GM10266 (cell line): ENCODE data around the gene RAB24.
A peak's percentile ranks its signal among the peaks of the same experiment; 100 is the strongest.
"Not testable (repeated sequence)": the region's sequence is repeated elsewhere in the genome, so short reads cannot be mapped to it uniquely, and the experiment has no call there.

Experiments used
- DNase-seq: peaks from one replicate; pipeline ENCODE4 v3.0.0; 2012; ENCODE audit errors: extremely low spot score
- TF ChIP-seq, protein P1 (sequence below): IDR thresholded peaks from 2 replicates; pipeline ENCODE4 v1.5.1; 2012; ENCODE audit warnings: mild to moderate bottlenecking, low read depth; ENCODE audit not compliant: control insufficient read depth, insufficient read depth; ENCODE audit errors: missing control alignments

Gene RAB24

GRCh38 chr5:177310332-177310731, 6.8 kb upstream of the RAB24 start:
- TF ChIP-seq, protein P1, sequence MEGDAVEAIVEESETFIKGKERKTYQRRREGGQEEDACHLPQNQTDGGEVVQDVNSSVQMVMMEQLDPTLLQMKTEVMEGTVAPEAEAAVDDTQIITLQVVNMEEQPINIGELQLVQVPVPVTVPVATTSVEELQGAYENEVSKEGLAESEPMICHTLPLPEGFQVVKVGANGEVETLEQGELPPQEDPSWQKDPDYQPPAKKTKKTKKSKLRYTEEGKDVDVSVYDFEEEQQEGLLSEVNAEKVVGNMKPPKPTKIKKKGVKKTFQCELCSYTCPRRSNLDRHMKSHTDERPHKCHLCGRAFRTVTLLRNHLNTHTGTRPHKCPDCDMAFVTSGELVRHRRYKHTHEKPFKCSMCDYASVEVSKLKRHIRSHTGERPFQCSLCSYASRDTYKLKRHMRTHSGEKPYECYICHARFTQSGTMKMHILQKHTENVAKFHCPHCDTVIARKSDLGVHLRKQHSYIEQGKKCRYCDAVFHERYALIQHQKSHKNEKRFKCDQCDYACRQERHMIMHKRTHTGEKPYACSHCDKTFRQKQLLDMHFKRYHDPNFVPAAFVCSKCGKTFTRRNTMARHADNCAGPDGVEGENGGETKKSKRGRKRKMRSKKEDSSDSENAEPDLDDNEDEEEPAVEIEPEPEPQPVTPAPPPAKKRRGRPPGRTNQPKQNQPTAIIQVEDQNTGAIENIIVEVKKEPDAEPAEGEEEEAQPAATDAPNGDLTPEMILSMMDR = no peak
- DNase-seq = no peak

DNA sequence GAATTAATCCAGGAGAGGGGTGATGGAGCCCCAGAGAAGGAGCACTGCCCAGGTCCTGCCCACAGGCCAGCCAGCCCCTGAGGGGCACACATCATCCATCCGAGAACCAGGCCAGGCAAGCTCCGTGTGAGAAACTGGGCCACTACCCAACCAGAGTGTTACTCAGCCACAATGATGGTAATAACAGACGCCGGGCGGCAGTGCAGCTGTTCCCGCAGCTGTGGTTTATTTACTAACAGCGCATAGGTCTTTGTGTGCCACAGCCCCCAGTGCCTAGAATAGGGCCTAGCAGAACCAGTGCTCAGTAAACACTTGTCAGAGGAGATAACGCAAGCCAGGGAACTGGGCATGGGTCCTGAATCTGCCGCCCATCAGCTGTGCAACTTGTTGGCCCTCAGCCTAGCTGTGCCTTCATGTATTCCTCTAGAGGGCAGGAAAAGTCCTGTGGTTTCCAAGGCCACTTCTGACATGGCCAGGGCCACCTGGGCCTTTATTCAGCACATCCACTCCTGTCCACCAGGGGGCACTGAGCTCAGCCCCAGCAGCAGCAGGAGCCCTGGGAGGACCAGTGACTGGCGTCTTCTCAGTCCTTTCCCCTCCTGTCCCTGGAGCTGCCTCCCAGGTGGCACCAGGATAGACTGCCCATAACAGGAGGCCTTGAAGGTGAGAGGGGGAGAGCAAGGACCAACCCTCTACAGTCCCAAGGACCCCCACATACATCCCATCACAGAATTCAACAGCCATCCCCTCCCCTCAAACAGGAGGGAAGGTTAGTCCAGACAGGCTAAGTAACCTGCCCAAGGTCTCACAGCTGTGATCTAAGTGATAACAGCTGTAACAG, 6.1 kb upstream of the RAB24 start:
- TF ChIP-seq, protein P1 = peak; percentile 93
- DNase-seq = peak; percentile 77

DNA sequence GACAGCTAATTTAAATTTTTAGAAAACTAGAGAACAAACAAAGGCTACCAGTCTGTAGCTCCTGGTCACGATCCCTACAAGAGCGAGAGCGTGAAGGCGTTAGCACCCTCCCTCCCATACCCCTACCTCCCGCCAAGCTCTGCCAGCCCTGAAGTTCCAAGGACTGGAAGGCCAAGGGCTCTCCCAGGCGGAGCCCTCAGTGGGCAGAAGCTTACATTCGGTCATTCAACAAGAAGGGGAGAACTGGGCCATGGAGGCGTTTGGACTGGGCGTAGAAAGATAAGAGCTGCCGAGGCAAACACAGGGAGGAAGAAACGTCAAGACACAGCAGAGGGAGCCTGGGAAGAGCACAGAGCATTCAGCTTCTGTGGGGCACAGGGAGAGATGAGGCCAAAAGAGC, 5.2 kb upstream of the RAB24 start:
- DNase-seq = no peak
- TF ChIP-seq, protein P1 = no peak

DNA sequence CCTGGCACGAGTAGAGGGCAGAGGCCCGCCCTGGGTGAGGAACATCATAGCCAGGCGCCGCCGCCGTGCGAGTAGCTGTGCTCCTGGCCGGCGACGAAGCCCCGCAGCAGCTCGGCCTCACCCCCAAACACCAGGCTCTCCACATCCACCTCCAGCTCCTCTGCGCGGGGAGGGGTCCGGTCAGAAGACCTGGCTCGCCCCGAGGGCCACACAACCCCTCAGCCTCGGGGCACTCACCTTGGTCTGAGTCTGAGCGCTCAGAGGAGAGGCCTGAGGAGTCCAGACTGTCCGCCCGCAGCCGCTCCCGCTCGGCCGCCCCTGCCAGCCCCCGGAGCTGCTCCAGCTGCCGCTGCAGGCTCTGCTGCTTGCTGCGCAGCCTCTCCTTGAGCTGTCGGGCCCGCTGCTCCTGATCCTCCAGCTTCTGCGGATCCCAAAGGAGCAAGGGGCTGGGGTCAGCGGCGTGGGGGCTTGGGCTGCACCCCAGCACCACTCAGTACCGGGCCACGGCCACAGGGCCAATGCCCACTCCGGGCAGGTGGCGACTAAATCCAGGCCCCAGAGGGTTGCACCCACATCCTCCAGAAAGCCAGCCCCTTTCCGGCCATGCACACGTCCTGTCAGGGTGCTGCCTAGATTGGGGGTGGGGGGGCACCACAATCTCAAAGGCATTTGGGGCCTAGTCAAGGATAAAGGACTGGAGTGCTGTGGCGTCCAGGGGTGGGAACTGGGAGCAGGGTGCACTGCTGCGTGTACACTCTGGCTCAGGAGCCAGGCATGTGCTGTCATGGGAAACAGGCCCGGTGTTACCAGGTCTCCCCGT, 4.2 kb upstream of the RAB24 start:
- TF ChIP-seq, protein P1 = no peak
- no peak for DNase-seq

DNA sequence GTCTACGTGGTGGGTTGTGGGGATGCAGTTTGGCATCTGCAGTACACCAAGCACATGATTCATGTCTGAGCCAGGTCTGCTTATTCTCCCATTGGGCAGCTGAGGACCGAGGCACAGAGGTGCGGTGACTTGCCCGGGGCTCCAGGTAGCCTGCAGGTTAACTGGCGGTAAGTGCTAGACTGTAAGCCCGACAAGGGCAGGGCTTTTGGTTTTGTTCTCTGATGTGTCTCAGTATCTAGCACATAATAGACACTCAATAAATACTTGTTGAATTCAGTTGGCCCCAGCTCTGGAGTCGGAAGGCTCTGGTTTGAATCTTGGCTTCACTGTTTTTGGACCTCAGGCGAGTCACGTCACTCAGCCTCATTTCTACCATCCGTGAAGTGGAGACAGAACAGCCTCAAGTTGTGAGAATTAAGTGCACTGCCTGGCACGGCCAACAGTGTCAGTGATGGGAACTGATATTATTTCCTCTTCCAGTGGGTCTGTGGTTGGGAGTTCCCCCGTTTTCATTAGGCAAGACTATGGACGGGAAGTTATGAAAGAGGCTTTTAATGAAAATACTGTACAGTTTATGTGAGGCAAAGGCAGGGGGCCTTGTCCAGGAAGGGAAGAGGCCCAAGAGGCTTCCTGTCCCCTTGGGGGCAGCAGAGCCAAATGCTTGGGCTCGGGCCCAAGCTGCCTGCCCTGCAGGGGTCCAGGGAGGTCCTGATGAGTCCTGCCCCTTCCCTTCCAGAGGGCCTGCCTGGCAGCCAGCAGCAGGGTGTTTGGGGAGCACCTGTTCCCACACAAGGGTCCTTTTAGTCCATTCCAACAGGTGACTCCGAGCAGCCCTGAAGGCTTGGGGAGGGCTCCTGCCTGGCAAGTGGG, 3.4 kb upstream of the RAB24 start:
- DNase-seq = no peak
- TF ChIP-seq, protein P1 = no peak

DNA sequence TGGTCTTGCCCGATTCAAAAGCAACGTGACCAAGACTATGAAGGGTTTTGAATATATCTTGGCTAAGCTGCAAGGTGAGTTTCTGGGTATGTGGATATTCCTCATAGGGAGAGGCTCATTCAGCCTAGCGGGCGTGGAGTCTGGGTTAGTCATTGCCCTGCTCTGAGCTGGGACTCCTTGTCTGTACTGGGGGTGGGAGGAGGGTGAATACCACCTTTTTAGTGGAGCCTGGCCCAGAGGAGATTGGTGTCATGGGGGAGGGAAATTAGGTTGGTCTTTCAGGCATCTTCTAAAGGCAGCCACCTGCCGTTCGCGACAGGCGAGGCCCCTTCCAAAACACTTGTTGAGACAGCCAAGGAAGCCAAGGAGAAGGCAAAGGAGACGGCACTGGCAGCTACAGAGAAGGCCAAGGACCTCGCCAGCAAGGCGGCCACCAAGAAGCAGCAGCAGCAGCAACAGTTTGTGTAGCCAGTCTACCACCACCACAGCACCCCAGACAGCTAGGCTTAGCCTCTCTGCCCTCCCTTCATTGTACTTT, 2.7 kb upstream of the RAB24 start:
- not testable (repeated sequence) for DNase-seq
